GM06990 (cell line): ENCODE results near the gene RIMS1.

Experiments used
- DNase-seq: peaks from one replicate; pipeline ENCODE4 v3.0.0-alpha.2; 2011; ENCODE audit not compliant: insufficient read length; ENCODE audit errors: extremely low read depth
- H3K27me3 ChIP-seq: replicated peaks from 2 replicates; pipeline ENCODE4 v1.6.0; 2011; ENCODE audit warnings: low read length; ENCODE audit not compliant: control insufficient read depth, insufficient read depth
- H3K36me3 ChIP-seq: 2 replicates; pipeline ENCODE4 v1.5.1; 2011; ENCODE audit warnings: low read length; ENCODE audit not compliant: control insufficient read depth, insufficient read depth
- H3K4me3 ChIP-seq: replicated peaks from 2 replicates; pipeline ENCODE4 v1.5.1; 2011; ENCODE audit warnings: low read depth, mild to moderate bottlenecking, control low read depth, low read length
- CTCF ChIP-seq: IDR thresholded peaks from 2 replicates; pipeline ENCODE4 v1.5.1; 2011; ENCODE audit warnings: low read length, control low read depth, mild to moderate bottlenecking, inconsistent platforms; ENCODE audit not compliant: insufficient read depth, poor library complexity, severe bottlenecking

Gene RIMS1

DNA sequence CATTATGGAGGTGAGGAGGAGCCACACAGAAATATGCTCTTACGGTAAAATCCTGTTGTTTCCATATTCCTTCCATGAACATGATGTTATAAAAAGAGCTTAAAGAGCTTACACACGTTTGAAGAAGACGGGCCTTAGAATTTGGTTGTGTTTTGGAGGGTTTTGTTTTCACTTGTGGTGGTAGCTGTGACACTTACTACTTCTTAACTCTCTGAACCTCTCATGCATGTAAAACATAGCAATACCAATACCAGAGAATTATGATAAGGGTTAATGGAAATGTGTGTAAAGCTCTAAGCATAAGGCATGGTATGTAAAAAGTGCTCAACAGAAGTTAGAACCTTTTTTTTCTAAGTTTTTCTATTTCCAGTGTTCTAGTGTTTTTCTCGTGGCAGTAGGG is 479.4 kb downstream of the RIMS1 start:
- no peaks in the 10 kb centered on the region for H3K27me3 ChIP-seq
- no peaks in the 10 kb centered on the region for H3K36me3 ChIP-seq
- TF ChIP-seq CTCF: no peak
- H3K4me3 ChIP-seq: no peak overlapping the region
- no peak for DNase-seq

- Histone ChIP-seq H3K4me3 (no peak overlapping the region), H3K27me3 (no peaks in the 10 kb centered on the region), H3K36me3 (no peaks in the 10 kb centered on the region)
- no peak for TF ChIP-seq CTCF
- no peak for DNase-seq
These were observed 481.1 kb downstream of the RIMS1 start for GRCh38 chr6:72367439-72367838.

GRCh38 chr6:72371473-72371872 is 485.1 kb downstream of the RIMS1 start:
- H3K27me3 ChIP-seq: no peaks in the 10 kb centered on the region
- no peak for DNase-seq
- H3K36me3 ChIP-seq: no peaks in the 10 kb centered on the region
- no peak overlapping the region for H3K4me3 ChIP-seq
- TF ChIP-seq CTCF: no peak

- Histone ChIP-seq H3K4me3 (no peak overlapping the region), H3K27me3 (no peaks in the 10 kb centered on the region), H3K36me3 (no peaks in the 10 kb centered on the region)
- TF ChIP-seq CTCF: no peak
- DNase-seq: no peak
These were observed 487.8 kb downstream of the RIMS1 start for GRCh38 chr6:72374172-72374571.

DNA sequence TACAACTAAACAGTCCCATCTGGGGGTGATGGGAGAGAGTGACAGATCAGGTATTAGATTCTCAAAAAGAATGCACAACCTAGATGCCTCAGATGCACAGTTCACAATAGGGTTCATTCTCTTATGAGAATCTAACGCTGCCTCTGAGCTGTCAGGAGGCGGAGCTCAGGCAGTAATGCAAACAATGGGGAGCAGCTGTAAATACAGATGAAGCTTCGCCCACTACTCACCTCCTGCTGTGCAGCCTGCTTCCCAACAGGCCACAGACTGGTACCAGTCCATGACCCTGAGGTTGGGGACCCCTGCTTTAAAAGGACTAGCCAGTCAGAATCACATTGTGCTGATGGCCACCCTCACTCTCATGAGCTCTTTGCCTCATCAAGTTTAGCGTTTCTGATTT is 488.5 kb downstream of the RIMS1 start:
- no peak for DNase-seq
- Histone ChIP-seq H3K4me3 (no peak overlapping the region), H3K27me3 (no peaks in the 10 kb centered on the region), H3K36me3 (no peaks in the 10 kb centered on the region)
- TF ChIP-seq CTCF: no peak

DNA sequence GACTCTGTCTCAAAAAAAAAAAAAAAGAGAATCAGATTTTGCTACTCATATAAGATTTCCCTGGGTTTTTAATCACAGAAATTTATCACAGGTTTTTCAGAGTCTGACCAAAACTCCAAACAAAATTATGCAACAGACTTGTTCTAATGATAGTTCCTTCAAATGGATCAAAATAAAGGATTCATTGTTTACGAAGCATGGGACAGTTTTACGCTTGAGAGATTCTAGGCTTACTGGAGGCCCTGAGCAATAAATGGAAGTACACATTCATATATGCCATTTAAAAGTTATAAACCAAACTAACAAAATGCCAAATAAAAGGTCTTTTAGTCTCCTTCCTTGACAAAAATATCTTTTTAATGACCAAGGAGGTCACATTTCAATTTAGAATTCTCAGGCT is 490.4 kb downstream of the RIMS1 start:
- no peak overlapping the region for H3K4me3 ChIP-seq
- H3K36me3 ChIP-seq: no peaks in the 10 kb centered on the region
- no peaks in the 10 kb centered on the region for H3K27me3 ChIP-seq
- TF ChIP-seq CTCF: no peak
- no peak for DNase-seq
